Gastrocnemius medialis (tissue), 4 donors: ENCODE data around the gene TBCK. TPM values are rescaled to one million over a fixed set of nuclear protein-coding genes. Genes with fewer than 3 reads are reported as not detected.

Experiments used
- ATAC-seq, 2 donors: fragments of 150-250 bp; one replicate each; pipeline ENCODE4 v1.9.1; 2016
- DNase-seq, 2 donors: peaks; one replicate each; pipeline ENCODE4 v3.0.0-alpha.2; 2019
- H3K27ac ChIP-seq, 4 donors: fragments of 200-600 bp; sonication (generic); 1 replicate in 1 of 4; 2 replicates in 3 of 4; pipeline ENCODE4 v1.5.1; 2016 to 2018; ENCODE audit warnings: mild to moderate bottlenecking in 2 of 4, moderate library complexity in 1 of 4
- H3K27me3 ChIP-seq, 3 donors: fragments of 200-600 bp; sonication (generic) in 2 of 3; 1 replicate in 1 of 3; 2 replicates in 2 of 3; pipeline versions ENCODE4 v1.5.1 to v1.6.0; 2016 to 2019; ENCODE audit warnings: mild to moderate bottlenecking in 1 of 3, moderate library complexity in 1 of 3
- H3K36me3 ChIP-seq, 2 donors: fragments of 200-600 bp; sonication (generic) in 1 of 2; one replicate each; pipeline ENCODE4 v1.5.1; 2017 to 2018
- H3K4me1 ChIP-seq, 2 donors: fragments of 200-600 bp; sonication (generic) in 1 of 2; one replicate each; pipeline ENCODE4 v1.5.1; 2016 to 2017; ENCODE audit warnings: mild to moderate bottlenecking in 2 of 2
- H3K4me3 ChIP-seq, 4 donors: fragments of 200-600 bp; sonication (generic) in 3 of 4; 1 replicate in 1 of 4; 2 replicates in 3 of 4; pipeline ENCODE4 v1.5.1; 2016 to 2019; ENCODE audit warnings: mild to moderate bottlenecking in 2 of 4
- H3K9me3 ChIP-seq, 3 donors: fragments of 200-600 bp; sonication (generic) in 2 of 3; 1 replicate in 1 of 3; 2 replicates in 2 of 3; pipeline ENCODE4 v1.5.1; 2016 to 2019
- POLR2A ChIP-seq, 2 donors: fragments of 450-650 bp; IDR thresholded peaks; one replicate each; pipeline ENCODE4 v1.6.1; 2017; ENCODE audit warnings: antibody characterized with exemption in 2 of 2, mild to moderate bottlenecking in 2 of 2, moderate library complexity in 2 of 2
- in situ Hi-C, 4 donors: fragments of 200-750 bp; cut with MboI; loops; one replicate each; pipeline versions ENCODE4 v1.15.0 to v1.8.0; 2017; ENCODE audit warnings: low sequenced_read_pairs in 4 of 4
- intact Hi-C: fragments of 100-400 bp; cut with DNase I; formaldehyde crosslinking; loops from one replicate; pipeline ENCODE4 v1.15.1; 2023; ENCODE audit warnings: low total_unique reads
- total RNA-seq, 4 donors: library from RNA; depleted of rRNA; stranded (reverse); fragments of >200 nt; gene quantifications; one replicate each; pipeline versions ENCODE4 v1.1.0 to v1.2.3, GENCODE V29; 2016
- TF ChIP-seq, protein P1 (sequence below), 5 experiments: fragments of 450-650 bp in 3 of 5; fragments of 200-600 bp in 2 of 5; sonication (generic) in 2 of 5; IDR thresholded peaks in 4 of 5; conservative IDR thresholded peaks in 1 of 5; 1 replicate in 4 of 5; 2 replicates in 1 of 5; pipeline ENCODE4 v1.5.1; 2016 to 2019; ENCODE audit warnings: antibody characterized with exemption in 5 of 5, mild to moderate bottlenecking in 3 of 5, moderate library complexity in 3 of 5

The TBCK gene
- total RNA-seq, 4 donors from 2014 or later, result 8.1 to 17.7 (median 12.2) TPM

DNA sequence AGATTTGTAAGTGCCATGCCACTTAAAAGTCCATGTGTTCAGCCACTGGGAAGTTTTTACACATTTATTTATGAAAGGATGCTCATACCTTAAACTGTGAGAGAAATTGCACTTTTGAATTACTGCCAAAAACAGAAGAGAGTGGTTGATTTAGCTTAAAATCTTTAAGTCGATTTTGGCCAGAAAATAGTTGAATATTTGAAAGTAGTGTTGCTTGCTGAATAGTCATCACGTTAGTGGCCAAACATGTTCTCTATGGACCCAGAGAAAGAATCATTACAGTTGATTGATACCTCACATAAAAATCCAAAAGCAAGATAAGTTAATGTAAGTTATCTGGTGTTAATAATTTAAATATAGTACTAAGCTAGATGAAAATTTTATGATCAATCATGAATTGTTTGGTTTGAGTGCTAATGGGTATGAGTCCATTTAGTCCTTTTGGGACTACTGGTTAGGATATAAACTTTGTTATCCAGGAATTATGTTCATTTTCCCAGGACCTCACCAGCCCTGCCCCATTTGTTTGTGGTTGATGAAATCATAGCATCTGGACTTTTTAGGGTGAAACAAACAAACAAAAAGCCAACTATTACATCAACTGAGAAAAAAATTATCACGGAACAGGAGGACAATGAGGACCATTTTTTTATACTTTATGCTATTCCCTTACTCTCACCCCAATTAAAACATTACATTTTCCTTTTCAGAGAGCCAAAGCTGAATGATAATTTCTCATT lies 46.2 kb upstream of the TBCK start:
- Histone ChIP-seq H3K9me3 (no peaks in the 10 kb centered on the region), H3K4me1 (peaks cover 6 to 9% of the 10 kb centered on the region in 2 donors), H3K27me3 (no peaks in the 10 kb centered on the region), H3K4me3 (no peak overlapping the region), H3K27ac (no peak overlapping the region), H3K36me3 (no peaks in the 10 kb centered on the region)
- TF ChIP-seq, protein P1, sequence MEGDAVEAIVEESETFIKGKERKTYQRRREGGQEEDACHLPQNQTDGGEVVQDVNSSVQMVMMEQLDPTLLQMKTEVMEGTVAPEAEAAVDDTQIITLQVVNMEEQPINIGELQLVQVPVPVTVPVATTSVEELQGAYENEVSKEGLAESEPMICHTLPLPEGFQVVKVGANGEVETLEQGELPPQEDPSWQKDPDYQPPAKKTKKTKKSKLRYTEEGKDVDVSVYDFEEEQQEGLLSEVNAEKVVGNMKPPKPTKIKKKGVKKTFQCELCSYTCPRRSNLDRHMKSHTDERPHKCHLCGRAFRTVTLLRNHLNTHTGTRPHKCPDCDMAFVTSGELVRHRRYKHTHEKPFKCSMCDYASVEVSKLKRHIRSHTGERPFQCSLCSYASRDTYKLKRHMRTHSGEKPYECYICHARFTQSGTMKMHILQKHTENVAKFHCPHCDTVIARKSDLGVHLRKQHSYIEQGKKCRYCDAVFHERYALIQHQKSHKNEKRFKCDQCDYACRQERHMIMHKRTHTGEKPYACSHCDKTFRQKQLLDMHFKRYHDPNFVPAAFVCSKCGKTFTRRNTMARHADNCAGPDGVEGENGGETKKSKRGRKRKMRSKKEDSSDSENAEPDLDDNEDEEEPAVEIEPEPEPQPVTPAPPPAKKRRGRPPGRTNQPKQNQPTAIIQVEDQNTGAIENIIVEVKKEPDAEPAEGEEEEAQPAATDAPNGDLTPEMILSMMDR (IDR thresholded peaks at IDR 0.05 in 4 of 5, conservative IDR thresholded peaks at IDR 0.05 in 1 of 5), result no peak
- TF ChIP-seq POLR2A (IDR thresholded peaks at IDR 0.05), result no peak
- DNase-seq, result no peak
- intact Hi-C loops, result loop anchor here (10.0 kb wide), 1 partner anchor 823 kb away; no protein-coding TSS in a partner anchor
- no peak for ATAC-seq
- in situ Hi-C loops, result loop anchor here in 1 of 4 donors (25.0 kb wide), 1 partner anchor 825 kb away; no protein-coding TSS in a partner anchor

DNA sequence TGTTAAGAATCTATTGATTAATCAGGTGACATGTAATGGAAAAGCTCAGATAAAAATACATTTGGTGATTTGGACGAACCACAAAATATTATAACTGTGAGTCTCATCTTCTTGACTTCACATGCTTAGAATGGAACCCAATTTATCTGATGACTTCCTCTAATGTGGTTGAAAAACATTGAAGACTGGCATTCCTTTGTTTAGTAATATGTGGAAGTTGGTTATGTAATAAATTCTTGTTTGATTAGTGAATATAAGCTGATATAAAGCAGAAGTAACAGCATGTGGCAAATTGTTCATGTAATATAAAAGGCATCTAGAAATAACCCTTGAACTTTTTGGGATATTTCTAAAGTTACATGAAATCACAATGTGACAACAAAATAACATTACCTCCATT lies 42.9 kb upstream of the TBCK start:
- DNase-seq (no peak), ATAC-seq (no peak)
- Histone ChIP-seq H3K36me3 (no peaks in the 10 kb centered on the region), H3K27me3 (no peaks in the 10 kb centered on the region), H3K4me3 (no peak overlapping the region), H3K4me1 (no peaks in the 10 kb centered on the region), H3K27ac (no peak overlapping the region), H3K9me3 (no peaks in the 10 kb centered on the region)
- no peak for TF ChIP-seq POLR2A (IDR thresholded peaks at IDR 0.05)
- TF ChIP-seq, protein P1 (IDR thresholded peaks at IDR 0.05 in 4 of 5, conservative IDR thresholded peaks at IDR 0.05 in 1 of 5), result no peak
- intact Hi-C loops (no loop called here), in situ Hi-C loops (loop anchor here in 1 of 4 donors (25.0 kb wide), 1 partner anchor 828 kb away; no protein-coding TSS in a partner anchor)

DNA sequence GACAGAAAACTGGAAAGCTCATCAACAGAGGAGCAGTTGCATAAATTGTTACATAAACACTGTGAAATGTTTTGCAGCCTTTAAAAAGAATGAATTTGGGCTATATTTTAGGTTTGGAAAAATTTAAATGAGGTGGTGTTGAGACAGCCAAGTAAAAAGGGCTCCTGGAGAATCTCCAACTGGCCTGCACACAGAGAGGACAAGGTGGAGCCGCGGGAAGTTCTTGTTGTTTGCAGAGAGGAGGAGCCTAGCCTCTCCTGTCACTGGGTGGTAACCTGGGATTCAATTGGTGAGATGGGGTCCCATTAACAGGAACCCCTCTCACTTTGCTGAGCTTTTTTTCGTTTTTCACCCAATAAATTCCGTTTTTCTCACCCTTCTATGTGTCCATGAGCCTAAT lies 39.2 kb upstream of the TBCK start:
- no peak overlapping the region for H3K4me3 ChIP-seq
- ATAC-seq (no peak), DNase-seq (no peak)
- no peaks in the 10 kb centered on the region for H3K27me3 ChIP-seq
- TF ChIP-seq, protein P1 (IDR thresholded peaks at IDR 0.05 in 4 of 5, conservative IDR thresholded peaks at IDR 0.05 in 1 of 5), result no peak
- TF ChIP-seq POLR2A (IDR thresholded peaks at IDR 0.05), result no peak
- no peaks in the 10 kb centered on the region for H3K4me1 ChIP-seq
- no peaks in the 10 kb centered on the region for H3K9me3 ChIP-seq
- no peak overlapping the region for H3K27ac ChIP-seq
- no peaks in the 10 kb centered on the region for H3K36me3 ChIP-seq
- intact Hi-C loops, result no loop called here
- in situ Hi-C loops, result loop anchor here in 1 of 4 donors (25.0 kb wide), 1 partner anchor 832 kb away; no protein-coding TSS in a partner anchor

DNA sequence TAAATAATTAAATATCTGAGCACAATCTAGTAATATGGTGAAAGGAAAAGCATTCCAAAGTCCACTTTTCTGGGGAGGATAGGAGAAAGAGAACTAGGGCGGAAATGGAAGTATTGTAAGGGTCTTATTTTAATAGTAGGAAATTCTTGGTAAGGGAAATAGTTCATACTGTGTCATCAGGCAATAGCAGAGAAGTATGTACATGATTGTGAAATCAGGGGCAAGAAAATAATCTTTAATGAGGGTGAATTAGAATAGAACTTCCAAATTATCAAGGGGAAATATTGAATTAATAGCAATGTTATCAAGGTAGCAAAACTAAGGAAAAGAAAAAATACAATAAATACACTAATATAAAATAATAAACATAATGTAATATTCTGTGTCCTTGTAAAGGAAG lies 37.8 kb upstream of the TBCK start:
- Histone ChIP-seq H3K27me3 (no peaks in the 10 kb centered on the region), H3K36me3 (peaks cover 0 to 2% of the 10 kb centered on the region in 2 donors), H3K9me3 (no peaks in the 10 kb centered on the region), H3K4me3 (no peak overlapping the region), H3K4me1 (no peaks in the 10 kb centered on the region), H3K27ac (no peak overlapping the region)
- in situ Hi-C loops (loop anchor here in 1 of 4 donors (25.0 kb wide), 1 partner anchor 834 kb away; no protein-coding TSS in a partner anchor), intact Hi-C loops (no loop called here)
- ATAC-seq (no peak), DNase-seq (no peak)
- TF ChIP-seq, protein P1 (IDR thresholded peaks at IDR 0.05 in 4 of 5, conservative IDR thresholded peaks at IDR 0.05 in 1 of 5), result no peak
- no peak for TF ChIP-seq POLR2A (IDR thresholded peaks at IDR 0.05)
